ENCODE results near the gene ZNF20.

ZNF20 gene

DNA sequence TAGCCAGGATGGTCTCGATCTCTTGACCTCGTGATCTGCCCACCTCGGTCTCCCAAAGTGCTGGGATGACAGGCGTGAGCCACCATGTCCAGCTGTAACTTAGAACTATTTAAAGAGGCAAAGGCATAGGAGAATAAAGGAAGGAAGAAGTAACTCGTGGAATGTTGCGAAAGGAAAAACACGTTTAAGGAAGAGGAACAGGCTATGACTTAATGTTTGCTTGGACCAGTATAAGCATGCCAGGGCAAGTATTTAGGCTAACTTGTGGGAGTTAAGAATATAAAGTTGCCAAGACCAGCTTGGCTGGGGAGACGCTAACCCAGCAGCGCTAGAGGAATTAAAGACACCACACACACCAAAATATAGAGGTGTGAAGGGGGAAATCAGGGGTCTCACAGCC is 42.1 kb downstream of the ZNF20 start:
- Histone ChIP-seq H3K36me3 (peaks cover 4% of the 10 kb centered on the region; the same call in 1 of the 2 replicates), H3K27me3 (no peaks in the 10 kb centered on the region), H3K4me1 (no peaks in the 10 kb centered on the region), H3K9me3 (no peaks in the 10 kb centered on the region), H3K4me3 (ENCODE audit: low read depth, low read length) (no peak overlapping the region)
- no peak for DNase-seq
- TF ChIP-seq, protein P1, sequence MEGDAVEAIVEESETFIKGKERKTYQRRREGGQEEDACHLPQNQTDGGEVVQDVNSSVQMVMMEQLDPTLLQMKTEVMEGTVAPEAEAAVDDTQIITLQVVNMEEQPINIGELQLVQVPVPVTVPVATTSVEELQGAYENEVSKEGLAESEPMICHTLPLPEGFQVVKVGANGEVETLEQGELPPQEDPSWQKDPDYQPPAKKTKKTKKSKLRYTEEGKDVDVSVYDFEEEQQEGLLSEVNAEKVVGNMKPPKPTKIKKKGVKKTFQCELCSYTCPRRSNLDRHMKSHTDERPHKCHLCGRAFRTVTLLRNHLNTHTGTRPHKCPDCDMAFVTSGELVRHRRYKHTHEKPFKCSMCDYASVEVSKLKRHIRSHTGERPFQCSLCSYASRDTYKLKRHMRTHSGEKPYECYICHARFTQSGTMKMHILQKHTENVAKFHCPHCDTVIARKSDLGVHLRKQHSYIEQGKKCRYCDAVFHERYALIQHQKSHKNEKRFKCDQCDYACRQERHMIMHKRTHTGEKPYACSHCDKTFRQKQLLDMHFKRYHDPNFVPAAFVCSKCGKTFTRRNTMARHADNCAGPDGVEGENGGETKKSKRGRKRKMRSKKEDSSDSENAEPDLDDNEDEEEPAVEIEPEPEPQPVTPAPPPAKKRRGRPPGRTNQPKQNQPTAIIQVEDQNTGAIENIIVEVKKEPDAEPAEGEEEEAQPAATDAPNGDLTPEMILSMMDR (IDR thresholded peaks at IDR 0.05; ENCODE audit: low read depth, low read length) = no peak

DNA sequence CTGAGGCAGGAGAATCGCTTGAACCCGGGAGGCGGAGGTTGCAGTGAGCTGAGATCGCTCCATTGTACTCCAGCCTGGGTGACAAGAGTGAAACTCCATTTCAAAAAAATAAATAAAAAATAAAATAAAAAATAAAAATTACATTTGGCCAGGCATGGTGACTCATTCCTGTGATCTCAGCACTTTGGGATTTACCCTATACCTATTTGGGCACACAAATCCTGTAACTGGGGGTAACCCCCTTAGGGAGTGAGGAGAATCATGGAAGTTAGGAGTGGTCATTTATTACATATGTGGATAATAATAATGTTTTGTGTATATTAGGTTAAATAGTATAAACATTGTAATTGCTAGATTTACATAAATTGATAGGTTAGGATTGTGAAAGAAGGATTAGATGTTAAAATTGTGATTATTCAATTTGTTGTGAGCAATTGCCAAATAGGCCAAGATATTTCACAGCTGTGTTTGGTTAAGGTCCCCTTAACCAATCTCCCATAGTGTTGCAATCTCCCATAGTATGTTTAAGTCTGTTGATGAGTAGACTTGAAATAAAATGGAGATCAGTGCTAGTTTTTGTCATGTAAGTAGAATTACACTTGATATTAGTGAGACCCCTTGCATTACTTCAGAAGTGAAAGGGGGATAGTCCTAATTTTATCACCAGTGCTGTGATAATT is 44.9 kb downstream of the ZNF20 start:
- TF ChIP-seq, protein P1 (IDR thresholded peaks at IDR 0.05; ENCODE audit: low read depth, low read length) = no peak
- Histone ChIP-seq H3K4me1 (no peaks in the 10 kb centered on the region), H3K4me3 (ENCODE audit: low read depth, low read length) (no peak overlapping the region), H3K27me3 (no peaks in the 10 kb centered on the region), H3K36me3 (peaks cover 4% of the 10 kb centered on the region; the same call in 1 of the 2 replicates), H3K9me3 (no peaks in the 10 kb centered on the region; the same call in 1 of the 2 replicates)
- DNase-seq = no peak

GRCh38 chr19:12093777-12094176 is 46.4 kb downstream of the ZNF20 start:
- Histone ChIP-seq H3K4me3 (ENCODE audit: low read depth, low read length) (no peak overlapping the region), H3K27me3 (no peaks in the 10 kb centered on the region), H3K4me1 (no peaks in the 10 kb centered on the region), H3K36me3 (peaks cover 4% of the 10 kb centered on the region; the same call in 1 of the 2 replicates), H3K9me3 (no peaks in the 10 kb centered on the region; the same call in 1 of the 2 replicates)
- TF ChIP-seq, protein P1 (IDR thresholded peaks at IDR 0.05; ENCODE audit: low read depth, low read length) = no peak
- no peak for DNase-seq

GRCh38 chr19:12092956-12093355 is 47.2 kb downstream of the ZNF20 start:
- Histone ChIP-seq H3K4me1 (no peaks in the 10 kb centered on the region), H3K9me3 (no peaks in the 10 kb centered on the region; the same call in 1 of the 2 replicates), H3K27me3 (no peaks in the 10 kb centered on the region), H3K36me3 (peaks cover 4% of the 10 kb centered on the region; the same call in 1 of the 2 replicates), H3K4me3 (ENCODE audit: low read depth, low read length) (peak overlapping the region; percentile 67)
- no peak for DNase-seq
- TF ChIP-seq, protein P1 (IDR thresholded peaks at IDR 0.05; ENCODE audit: low read depth, low read length) = no peak

DNA sequence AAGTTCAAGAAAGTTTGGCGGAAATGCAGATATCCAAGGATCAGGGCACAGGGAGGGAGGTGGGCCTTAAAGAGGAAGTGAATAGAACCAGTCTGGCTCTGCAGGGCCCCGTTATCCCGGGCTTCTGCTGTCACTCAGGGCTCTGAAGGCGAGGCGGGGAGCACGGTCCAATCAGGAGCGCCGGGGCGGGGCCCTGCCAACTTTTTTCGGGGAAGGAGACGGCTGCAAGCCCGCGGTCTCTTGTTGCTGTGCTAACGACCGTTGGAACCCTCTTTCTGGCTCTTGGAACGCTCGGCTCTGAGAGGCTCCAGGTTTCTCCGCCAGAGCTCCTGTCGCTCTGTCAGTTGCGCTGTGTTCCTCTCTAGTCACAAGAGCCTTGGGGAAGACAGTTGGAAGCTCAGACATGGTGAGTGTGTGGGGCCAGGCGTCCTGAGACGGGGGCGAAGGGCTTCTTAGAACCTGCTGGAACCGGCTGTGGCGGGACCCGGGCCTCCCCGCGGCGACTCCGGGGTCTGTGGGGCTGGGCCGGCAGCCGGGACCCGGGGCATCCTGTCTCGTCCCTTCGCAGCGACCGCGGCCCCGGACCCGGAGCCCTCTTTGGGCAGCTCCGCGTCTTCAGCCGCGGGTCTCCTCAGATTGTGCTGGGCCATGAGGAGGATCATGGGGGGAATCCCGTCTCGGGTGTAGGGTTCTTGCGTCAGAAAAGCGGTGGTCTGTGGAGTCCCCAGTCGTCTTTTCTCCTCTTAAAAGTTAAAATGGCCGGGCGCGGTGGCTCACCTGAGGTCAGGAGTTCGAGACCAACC is 47.9 kb downstream of the ZNF20 start:
- Histone ChIP-seq H3K9me3 (no peaks in the 10 kb centered on the region; the same call in 1 of the 2 replicates), H3K36me3 (peaks cover 4% of the 10 kb centered on the region; the same call in 1 of the 2 replicates), H3K4me1 (no peaks in the 10 kb centered on the region), H3K27me3 (no peaks in the 10 kb centered on the region), H3K4me3 (ENCODE audit: low read depth, low read length) (peak overlapping the region; percentile 67)
- peak; percentile 78 for DNase-seq
- TF ChIP-seq, protein P1 (IDR thresholded peaks at IDR 0.05; ENCODE audit: low read depth, low read length) = no peak

All from BE2C (cell line).